Measurements from ENCODE around the gene C1D. TPM values are rescaled to one million over a fixed set of nuclear protein-coding genes. Genes with fewer than 3 reads are reported as not detected.

Gene C1D, protein sequence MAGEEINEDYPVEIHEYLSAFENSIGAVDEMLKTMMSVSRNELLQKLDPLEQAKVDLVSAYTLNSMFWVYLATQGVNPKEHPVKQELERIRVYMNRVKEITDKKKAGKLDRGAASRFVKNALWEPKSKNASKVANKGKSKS
- total RNA-seq (2014; rRNA removed; shearing (Covaris generic)) (19.1 and 30.1 TPM in 2 replicates), total RNA-seq (2022) (36.3 and 37.9 TPM in 2 replicates), Bru-seq, nascent RNA (percentile 93 among the genes with signal in this experiment), BruChase-seq, experiment 1, labeled RNA remaining after a 6-hour chase (percentile 86 among the genes with signal in this experiment), BruChase-seq, experiment 2, labeled RNA remaining after a 2-hour chase (percentile 85 among the genes with signal in this experiment)
- long read RNA-seq, transcript C1D-204 (5 exons, 736 nt): major isoform, 21 of 56 reads
- long read RNA-seq, transcript C1D-201 (5 exons, 2,233 nt): minor isoform, 16 of 56 reads
- long read RNA-seq, partial matches to known transcripts: 0 of 56 reads
- long read RNA-seq, other reads (novel, unspliced or antisense): 18 of 56 reads

DNA sequence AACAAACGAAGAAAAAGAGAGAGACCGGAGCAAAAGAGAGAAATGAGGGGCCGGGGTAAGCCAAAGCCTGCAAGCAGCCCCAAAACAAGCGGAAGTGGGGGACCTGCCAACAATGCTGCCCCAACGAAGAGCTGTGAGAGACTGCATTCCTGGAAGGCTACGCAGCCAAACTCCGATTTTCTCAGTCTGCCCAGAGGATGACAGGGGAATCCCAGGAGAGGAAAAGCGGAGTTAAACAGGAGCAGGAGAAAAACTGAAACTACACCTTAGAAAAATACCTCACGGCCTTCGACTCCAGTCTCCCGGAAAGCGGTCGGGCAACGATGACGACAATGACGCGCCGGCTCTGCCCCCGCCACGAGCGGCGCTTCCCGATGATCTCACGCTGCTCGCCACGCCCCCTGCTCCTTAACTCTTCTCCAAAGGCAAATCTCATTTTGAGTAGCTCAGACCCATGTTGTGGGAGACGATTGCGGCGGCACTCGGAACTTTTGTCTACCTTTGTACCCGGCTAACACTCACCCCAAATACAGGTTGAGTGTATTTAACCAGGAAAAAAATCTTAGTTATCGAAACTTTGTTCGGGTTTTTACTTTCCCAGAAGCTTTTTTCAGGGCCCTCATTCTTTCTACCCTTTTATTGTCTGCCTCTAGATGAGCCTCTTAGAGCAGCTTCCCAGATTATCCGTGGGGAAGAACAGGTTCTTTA lies at the start of gene C1D:
TSS of gene C1D (minus strand) at position 325 of the 708 bp plus-strand sequence. CDS start 15,694 bp downstream, outside the sequence.
- POLR2A ChIA-PET: interaction anchor here (0.5 to 1.6 kb wide), 25 partner anchors 8 to 415 kb away, joined by 3 to 10 read pairs (median 4); no protein-coding TSS in a partner anchor
- no peaks in the 10 kb centered on the region for H3K9me2 ChIP-seq (ENCODE audit: insufficient read depth, low read length)

DNA sequence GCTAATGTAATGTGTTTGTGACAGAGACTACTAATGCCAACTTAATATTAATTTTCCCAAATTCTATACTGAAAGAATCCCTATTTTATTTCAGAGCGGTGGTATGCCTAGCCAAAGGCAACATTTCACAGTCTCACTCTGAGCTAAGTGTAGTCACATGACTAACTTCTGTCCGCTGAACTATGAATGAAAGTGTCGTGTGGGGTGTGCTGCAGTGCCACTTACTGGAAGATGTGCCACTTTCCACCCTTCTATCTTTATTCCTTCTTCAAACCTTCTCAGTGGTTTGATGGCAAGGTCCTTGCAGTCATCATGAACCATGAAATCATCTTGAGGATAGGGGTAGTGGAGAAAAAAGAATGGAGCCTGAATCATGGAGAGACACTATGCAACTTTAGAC lies 47.3 kb upstream of the C1D start:
- H2AFZ ChIP-seq (ENCODE audit: low read length): no peak overlapping the region
- no peak for TF ChIP-seq EZH2phosphoT487 (IDR thresholded peaks at IDR 0.05; ENCODE audit: borderline replicate concordance, low read depth, low read length)
- TF ChIP-seq, protein P1, sequence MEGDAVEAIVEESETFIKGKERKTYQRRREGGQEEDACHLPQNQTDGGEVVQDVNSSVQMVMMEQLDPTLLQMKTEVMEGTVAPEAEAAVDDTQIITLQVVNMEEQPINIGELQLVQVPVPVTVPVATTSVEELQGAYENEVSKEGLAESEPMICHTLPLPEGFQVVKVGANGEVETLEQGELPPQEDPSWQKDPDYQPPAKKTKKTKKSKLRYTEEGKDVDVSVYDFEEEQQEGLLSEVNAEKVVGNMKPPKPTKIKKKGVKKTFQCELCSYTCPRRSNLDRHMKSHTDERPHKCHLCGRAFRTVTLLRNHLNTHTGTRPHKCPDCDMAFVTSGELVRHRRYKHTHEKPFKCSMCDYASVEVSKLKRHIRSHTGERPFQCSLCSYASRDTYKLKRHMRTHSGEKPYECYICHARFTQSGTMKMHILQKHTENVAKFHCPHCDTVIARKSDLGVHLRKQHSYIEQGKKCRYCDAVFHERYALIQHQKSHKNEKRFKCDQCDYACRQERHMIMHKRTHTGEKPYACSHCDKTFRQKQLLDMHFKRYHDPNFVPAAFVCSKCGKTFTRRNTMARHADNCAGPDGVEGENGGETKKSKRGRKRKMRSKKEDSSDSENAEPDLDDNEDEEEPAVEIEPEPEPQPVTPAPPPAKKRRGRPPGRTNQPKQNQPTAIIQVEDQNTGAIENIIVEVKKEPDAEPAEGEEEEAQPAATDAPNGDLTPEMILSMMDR (conservative IDR thresholded peaks at IDR 0.05; ENCODE audit: low read length): peak; percentile 64
- no peaks in the 10 kb centered on the region for H3K9me2 ChIP-seq (ENCODE audit: insufficient read depth, low read length)
- DNase-seq (ENCODE audit: low spot score): peak; percentile 57
- no TSS peak for BruUV-seq (replicated peaks)
- CTCF ChIA-PET (ENCODE audit: unreplicated experiment): no interaction called here
- H3K9me3 ChIP-seq (ENCODE audit: low read length): peaks cover 17% of the 10 kb centered on the region
- no peak overlapping the region for H3K4me2 ChIP-seq (ENCODE audit: low read length)
- no peaks in the 10 kb centered on the region for H3K36me3 ChIP-seq (ENCODE audit: insufficient read depth, low read length)
- H3K4me1 ChIP-seq (ENCODE audit: insufficient read depth, low read length, poor library complexity, severe bottlenecking): no peaks in the 10 kb centered on the region
- H3K4me3 ChIP-seq (ENCODE audit: low read depth, low read length, poor library complexity, severe bottlenecking): no peak overlapping the region
- POLR2A ChIA-PET: interaction anchor here (1.4 kb wide), 1 partner anchor 10 kb away, joined by 4 read pairs; no protein-coding TSS in a partner anchor
- H3K79me2 ChIP-seq (ENCODE audit: insufficient read depth, low read depth, low read length): no peaks in the 10 kb centered on the region
- H4K20me1 ChIP-seq (ENCODE audit: insufficient read depth, low read length): no peaks in the 10 kb centered on the region
- intact Hi-C loops (cut with micrococcal nuclease; ENCODE audit: unreplicated experiment): loop anchor here (5.0 kb wide), 1 partner anchor 378 kb away; no protein-coding TSS in a partner anchor
- H3K27ac ChIP-seq (ENCODE audit: low read depth, low read length, poor library complexity, severe bottlenecking): no peak overlapping the region

More for the DNA sequence above, at the start of gene C1D:
- H3K4me3 ChIP-seq (ENCODE audit: low read depth, low read length, poor library complexity, severe bottlenecking): peak within 1 kb of the TSS; percentile 93
- peaks cover 40% of the 10 kb centered on the region for H3K79me2 ChIP-seq (ENCODE audit: insufficient read depth, low read depth, low read length)
- peak; percentile 93 for DNase-seq (ENCODE audit: low spot score)
- CTCF ChIA-PET (ENCODE audit: unreplicated experiment): interaction anchor here (0.6 kb wide), 1 partner anchor 405 kb away, joined by 3 read pairs; the partner anchor contains the start of gene APLF
- peak within 1 kb of the TSS; percentile 99 for H3K4me2 ChIP-seq (ENCODE audit: low read length)
- H4K20me1 ChIP-seq (ENCODE audit: insufficient read depth, low read length): peaks cover 15% of the 10 kb centered on the region; the same call in 1 of the 2 replicates
- TF ChIP-seq, protein P1 (conservative IDR thresholded peaks at IDR 0.05; ENCODE audit: low read length): no peak
- TF ChIP-seq EZH2phosphoT487 (IDR thresholded peaks at IDR 0.05; ENCODE audit: borderline replicate concordance, low read depth, low read length): no peak
- H2AFZ ChIP-seq (ENCODE audit: low read length): peak within 1 kb of the TSS; percentile 99
- peaks cover 21% of the 10 kb centered on the region for H3K4me1 ChIP-seq (ENCODE audit: insufficient read depth, low read length, poor library complexity, severe bottlenecking)
- peak within 1 kb of the TSS; percentile 50 for H3K27ac ChIP-seq (ENCODE audit: low read depth, low read length, poor library complexity, severe bottlenecking)
- no peaks in the 10 kb centered on the region for H3K9me3 ChIP-seq (ENCODE audit: low read length)
- no TSS peak for BruUV-seq (replicated peaks)
- intact Hi-C loops (cut with micrococcal nuclease; ENCODE audit: unreplicated experiment): loop anchor here (5.0 kb wide), 1 partner anchor 59 kb away; no protein-coding TSS in a partner anchor
- no peaks in the 10 kb centered on the region for H3K36me3 ChIP-seq (ENCODE audit: insufficient read depth, low read length)

All from OCI-LY7 (cell line).